HG03521 (cell line): Measurements from ENCODE around the gene MACROD2.

ENCODE experiments used
- ATAC-seq: cut with Tn5 transposase; IDR thresholded peaks from one replicate; pipeline ENCODE4 v1.9.1; 2021; ENCODE audit warnings: mild to moderate bottlenecking, moderate library complexity; ENCODE audit not compliant: unreplicated experiment

Gene MACROD2

DNA sequence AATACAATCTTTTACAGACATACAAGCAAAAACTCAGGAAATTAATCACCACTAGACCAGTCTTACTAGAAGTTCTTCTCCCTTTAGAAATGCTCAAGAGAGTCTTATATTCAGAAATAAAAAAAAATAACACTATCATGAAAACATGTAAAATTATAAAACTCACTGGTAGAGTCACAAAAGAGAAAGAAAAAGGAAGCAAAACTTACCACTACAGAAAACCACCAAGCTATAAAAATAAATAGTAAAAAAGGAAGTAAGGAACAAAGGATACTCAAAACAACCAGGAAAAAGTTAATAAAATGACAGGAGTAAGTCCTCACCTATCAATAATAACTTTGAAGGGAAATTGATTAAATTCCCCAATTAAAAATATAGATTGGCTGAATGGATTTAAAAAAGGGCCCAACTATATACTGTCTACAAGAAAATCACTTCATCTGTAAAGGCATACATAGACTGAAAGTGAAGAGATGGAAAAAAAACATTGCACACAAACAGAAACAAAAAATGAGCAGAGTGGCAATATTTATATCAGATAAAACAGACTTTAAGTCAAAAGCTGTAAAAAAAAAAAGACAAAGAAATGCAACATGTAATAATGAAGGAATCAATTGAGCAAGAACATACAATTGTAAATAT lies 2088.4 kb downstream of the MACROD2 start:
- no peak for ATAC-seq

DNA sequence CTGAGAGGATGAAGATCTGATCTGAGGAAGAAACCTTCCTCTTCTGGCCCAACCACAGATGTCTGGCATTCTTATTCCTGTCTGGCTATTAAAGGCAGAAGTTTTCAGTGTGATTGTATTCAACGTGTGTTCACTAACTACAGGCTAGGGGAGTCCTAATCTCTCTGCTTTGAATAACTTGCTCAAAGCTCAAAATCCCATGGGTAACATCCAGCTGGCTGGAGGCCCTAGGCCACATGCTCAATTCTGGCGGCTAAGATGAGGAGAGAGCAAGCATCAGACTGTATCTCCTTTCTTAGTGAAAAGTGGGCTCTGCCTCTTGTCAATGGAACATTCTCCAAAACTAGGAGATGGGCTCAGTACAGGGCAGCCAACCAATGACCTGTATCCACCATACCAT lies 2099.9 kb downstream of the MACROD2 start:
- ATAC-seq: no peak

DNA sequence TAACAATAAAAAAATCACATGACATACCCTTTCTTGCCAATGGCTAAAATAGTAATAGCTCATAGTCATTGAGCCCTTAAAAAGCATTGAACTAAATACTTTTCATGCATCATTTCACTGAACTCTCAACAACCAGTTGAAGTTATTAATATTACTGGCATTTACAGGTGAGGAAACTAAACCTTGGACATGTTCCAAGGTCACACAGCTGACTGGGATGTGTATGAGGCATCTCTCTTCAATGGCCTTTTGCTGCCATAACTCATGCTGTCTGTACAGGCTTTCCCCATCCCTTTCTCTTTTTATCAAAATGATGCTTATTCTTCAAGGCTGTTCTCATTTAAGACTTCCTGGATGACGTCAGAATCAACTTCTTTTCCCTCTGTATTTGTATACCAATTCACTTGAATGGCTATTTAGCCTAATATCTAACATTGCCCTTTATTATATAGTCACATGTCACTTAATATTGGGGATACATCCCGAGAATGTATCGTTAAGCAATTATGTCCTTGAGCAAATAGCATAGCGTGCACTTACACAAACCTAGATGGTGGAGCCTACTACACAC lies 2101.5 kb downstream of the MACROD2 start:
- no peak for ATAC-seq

DNA sequence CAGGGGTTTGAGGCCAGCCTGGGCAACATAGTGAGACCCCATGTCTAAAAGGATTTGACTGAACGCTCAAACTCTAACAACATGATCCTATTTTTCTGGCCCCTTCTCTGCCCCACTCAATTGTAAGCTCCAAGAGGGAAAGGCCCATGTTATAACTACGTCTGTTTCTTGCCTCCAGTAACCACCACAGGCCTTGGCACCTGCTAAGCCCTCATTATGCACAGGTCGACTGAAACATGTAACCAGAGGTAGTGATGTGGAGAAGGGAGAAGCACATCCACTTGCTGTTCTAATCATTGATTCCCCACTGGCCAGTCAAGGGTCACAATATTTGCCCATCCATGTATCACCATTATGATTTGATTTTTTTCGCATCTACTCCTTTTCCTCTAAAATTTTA lies 2102.5 kb downstream of the MACROD2 start:
- ATAC-seq: no peak

DNA sequence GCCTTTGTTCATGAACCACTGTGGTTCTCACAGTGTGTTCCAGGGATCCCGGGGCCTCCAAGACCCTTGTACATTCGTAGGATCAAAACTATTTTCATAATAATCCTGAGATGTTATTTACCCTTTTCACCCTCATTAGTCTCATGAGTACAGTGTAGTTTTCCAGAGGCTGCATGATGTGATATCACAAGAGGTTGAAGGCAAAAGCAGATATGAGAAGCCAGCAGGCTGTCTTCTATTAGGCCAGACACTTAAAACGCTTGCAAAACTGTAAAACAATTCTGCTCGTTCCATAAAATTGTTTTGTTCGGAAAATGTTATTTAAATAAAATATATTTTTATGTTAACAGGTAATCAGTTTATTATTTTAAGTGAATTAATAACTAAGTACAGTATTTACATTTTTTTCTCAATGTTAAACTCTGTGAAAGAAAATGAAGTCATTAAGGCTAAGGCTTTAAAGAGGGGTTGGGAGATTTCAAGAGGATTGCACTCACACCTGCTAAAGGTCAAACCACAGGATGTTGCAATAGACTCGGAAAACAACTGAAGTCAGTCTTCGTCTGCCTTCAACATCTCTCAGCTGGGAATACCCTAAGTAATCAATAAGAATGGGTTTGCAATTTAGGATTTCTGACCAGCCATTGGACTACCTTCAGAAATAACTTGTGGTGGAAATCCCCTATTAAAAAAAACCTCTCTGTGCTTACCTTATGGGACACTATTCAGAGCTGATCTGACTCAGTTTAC lies 2103.7 kb downstream of the MACROD2 start:
- no peak for ATAC-seq

DNA sequence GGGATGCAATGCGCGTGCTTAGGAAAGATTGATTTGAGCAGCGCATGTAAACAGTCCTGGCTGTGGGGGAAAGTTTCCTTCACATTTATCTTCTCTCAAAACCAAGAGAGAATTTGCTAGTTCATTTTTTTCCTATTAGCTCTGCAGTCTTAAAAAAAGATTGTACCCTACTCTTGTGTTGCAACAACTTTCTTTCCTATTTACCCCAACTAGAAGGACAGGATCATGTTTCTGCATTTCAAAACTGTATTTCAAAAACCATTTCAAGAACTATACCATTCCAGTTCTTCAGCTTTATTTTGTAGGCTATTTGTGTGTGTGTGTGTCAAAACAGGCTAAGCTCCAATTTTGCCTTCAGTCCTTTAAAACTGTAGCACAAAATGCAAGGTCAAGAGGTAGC lies 2104.8 kb downstream of the MACROD2 start:
- no peak for ATAC-seq

DNA sequence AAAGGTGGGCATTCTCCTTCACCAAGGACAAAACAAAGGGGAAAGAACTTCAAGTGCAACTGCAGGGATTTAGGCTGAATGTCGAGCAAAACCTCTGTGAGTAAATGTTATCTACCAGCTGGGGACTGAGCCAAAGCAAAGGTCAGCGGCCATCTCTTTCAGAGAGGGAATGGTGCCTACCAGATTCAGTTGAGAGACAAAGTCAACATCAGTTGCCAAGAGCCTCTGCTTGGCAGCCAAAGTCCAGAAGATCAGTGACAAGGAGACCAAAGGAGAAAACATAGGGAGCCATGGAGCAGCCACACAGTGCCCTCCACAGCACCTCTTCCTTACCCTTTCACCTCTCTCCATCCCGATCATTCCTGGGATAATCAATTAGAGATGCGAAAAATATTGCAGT lies 2105.5 kb downstream of the MACROD2 start:
- no peak for ATAC-seq
